T-helper 1 cell treated with Interleukin-12 subunit alpha and Interleukin-12 subunit beta and Interleukin-4 antibody, amounts not matched to agents 30 ng/mL and 1 ng/mL, for 36 hours (primary cell): ENCODE data around the gene MMP23B. TPM values are rescaled to one million over a fixed set of nuclear protein-coding genes. Genes with fewer than 3 reads are reported as not detected.
"Not testable (repeated sequence)": the region's sequence is repeated elsewhere in the genome, so short reads cannot be mapped to it uniquely, and the experiment has no call there.

Experiments used
- intact Hi-C: fragments of 100-400 bp; cut with micrococcal nuclease; formaldehyde crosslinking; loops from one replicate; pipeline ENCODE4 v1.15.1; 2024
- total RNA-seq: library from RNA; stranded (reverse); gene quantifications from 2 replicates; pipeline ENCODE4 v1.2.3, GENCODE V29; 2022

MMP23B gene
- 2.3 and 2.6 TPM in 2 replicates for total RNA-seq

- intact Hi-C loops = loop anchor here (2.0 kb wide), 2 partner anchors 17 to 57 kb away; partner anchors contain the start of genes MIB2 and SSU72
These were observed at the start of gene MMP23B for GRCh38 chr1:1631782-1632420. Gene MMP23B (plus strand): TSS chr1:1632173. CDS start chr1:1632219, 46 bp downstream.

- intact Hi-C loops = no loop called here
These were observed 49.2 kb upstream of the MMP23B start for GRCh38 chr1:1582585-1583346.

- intact Hi-C loops = no loop called here
These were observed 48.5 kb upstream of the MMP23B start for GRCh38 chr1:1583347-1584010.

DNA sequence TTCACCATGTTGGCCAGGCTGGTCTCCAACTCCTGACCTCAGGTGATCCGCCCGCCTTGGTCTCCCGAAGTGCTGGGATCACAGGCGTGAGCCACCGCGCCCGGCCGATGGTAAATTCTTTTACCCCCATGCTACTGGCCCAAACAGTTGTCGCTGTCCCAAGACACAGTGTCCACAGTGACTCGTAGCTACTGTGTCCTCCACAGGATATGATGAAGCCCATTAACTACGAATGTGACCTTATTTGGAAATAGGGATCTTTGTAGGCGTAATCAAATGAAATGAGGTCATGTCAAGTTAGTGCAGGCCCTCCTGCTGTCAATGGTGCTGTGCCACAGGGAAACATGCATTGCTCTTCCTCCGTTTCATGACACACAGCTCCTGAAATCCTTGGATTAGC is 40.5 kb upstream of the MMP23B start:
- intact Hi-C loops = no loop called here

DNA sequence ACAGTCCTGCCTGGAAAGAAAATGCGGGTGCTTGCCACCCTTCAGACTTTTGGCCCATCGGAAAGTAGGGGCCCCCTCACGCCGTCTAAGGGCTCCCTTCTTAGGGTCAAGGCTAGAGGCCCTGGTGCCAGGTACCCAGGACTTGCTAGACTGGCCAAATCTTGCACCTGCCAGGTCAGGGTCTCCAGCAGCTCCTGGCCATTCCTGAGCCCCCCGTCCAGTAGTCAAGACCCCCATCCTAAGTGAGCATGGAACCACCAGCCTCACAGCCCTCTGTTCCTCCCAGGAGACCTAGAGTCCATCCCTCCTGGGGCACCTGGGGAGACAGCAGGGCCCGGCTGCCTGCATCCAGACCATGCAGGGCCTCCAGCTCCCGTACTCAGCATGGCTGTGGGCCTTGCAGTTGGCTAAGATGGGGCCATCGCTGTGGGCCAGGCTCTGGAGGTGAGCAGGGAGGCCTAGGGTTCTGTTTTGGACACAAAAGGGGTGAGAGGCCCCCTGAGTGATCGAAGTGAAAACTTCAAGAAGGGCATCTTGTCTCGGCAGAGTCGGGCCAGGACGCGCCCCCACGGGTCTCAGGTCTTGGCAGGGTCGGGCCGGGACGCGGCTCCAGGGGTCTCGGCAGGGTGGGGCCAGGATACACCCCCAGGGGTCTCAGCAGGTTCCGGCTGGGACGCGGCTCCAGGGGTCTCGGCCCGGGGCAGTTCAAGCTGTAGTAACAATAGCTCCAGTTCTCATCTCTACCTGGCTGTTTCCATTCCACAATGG is 38.0 kb upstream of the MMP23B start:
- intact Hi-C loops = no loop called here

- intact Hi-C loops = no loop called here
These were observed 37.2 kb upstream of the MMP23B start for GRCh38 chr1:1594602-1595260.

- intact Hi-C loops = not testable (repeated sequence)
These were observed 36.6 kb upstream of the MMP23B start for GRCh38 chr1:1595341-1595740.

GRCh38 chr1:1596493-1597274 is 35.3 kb upstream of the MMP23B start:
- intact Hi-C loops = no loop called here

DNA sequence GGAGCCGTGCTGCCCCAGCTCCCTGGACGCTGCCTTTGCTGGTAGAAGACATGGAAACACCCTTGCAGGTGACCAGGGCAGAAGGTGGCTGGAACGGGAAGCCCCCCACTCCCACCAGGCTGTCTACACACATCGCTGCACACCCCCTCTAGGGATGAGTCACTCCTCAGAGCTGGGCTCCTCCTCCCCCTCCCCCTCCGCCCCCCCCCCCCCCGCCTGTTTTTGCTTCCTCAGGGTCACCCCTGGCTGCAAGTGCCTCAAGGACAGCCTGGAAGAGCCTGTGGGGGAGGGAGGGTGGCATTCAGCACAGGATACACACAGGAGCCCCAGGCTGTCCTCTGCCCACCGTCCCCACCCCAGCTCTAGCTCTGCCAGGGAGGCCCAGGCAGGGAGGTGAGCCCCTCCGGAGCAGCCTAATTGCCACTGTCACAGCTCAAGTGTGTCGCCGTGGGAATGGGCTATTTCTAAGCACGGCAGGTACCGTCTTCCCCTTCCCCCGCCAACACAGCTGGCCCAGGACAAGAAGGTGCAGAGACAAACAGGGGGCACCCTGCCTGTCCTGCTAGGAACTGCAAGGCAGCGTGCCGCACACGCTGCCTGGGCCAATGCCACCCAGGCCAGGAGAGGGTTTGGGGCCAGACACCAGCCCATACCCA is 34.6 kb upstream of the MMP23B start:
- intact Hi-C loops = no loop called here

DNA sequence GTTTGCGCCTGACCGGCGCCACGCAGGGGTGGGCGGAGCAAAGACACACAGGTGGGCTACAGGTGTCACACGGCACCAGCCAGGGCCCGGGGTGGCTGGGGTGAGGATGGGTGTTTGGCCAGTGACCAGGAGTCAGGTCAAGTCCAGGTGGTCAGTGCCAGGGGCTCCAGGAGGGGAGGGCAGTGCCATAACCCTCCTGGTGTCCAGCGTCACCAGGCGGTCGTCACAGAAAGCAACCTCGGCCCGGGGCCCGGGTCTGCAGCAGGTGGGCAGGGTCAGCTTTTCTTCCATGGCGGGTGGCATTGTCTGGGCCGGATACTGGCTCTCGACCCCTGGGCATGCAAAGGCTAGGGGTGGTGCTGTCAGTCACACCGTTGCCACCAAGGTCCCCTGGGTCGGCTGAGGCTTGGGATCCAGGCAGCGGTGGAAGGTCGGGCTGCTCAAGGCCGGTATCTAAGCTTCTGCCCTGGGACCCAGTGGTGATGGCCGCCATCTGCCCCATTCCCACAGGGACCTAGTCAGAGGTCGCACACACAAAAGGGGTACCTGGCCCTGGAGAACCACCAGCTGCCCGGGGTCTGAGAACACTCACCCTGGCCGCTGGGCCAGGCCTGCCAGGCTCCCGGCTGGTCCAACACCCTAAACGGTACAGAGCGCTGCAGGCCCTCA is 33.8 kb upstream of the MMP23B start:
- intact Hi-C loops = no loop called here

GRCh38 chr1:1598720-1599029 is 33.3 kb upstream of the MMP23B start:
- intact Hi-C loops = no loop called here

DNA sequence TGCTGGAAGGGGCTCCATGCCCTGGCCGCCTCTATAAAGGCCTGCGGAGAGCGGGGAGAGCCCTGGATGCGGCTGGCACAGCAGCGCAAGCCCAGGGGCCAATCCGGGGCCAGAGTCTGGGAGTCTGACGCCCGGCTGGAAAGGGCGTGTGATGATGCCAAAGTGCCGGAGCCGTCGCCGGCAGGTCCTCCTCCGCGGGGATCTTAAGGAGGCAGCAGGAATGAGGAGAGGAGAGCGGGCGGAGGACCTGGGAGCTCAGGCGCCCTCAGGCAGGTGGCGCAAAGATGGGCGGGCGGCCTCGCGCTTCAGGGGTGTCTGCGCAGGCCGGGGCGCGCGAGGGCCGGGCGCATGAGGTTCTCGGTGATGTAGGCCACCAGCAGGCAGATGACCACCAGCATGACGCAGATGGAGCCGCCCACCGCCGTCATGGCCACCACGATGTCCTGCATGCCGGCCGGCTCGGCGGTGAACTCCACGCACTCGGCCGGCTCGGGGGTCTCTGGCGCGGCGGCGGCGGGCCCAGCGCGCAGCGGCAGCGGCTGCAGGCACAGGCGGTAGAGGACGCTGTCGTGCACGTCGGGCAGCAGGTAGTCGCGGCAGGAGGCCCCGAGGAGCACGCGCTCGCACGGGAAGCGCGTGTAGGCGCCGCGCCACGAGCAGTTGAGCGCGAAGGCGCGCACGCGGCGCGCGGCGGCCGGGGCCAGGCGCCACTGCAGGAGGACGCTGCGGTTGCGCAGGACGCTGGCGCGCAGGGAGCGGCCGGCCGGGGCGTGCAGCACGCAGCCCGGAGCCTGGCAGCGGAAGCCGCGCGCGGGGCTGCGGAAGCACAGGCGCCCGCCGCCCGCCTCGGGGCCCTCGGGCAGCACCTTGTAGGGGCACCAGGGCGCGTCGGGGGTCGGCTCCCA is 32.7 kb upstream of the MMP23B start:
- intact Hi-C loops = no loop called here

- intact Hi-C loops = no loop called here
These were observed 31.8 kb upstream of the MMP23B start, which contains the start of gene FNDC10 for GRCh38 chr1:1599935-1600860. Gene FNDC10 (minus strand): TSS chr1:1600135. CDS start chr1:1600015, 120 bp downstream.

DNA sequence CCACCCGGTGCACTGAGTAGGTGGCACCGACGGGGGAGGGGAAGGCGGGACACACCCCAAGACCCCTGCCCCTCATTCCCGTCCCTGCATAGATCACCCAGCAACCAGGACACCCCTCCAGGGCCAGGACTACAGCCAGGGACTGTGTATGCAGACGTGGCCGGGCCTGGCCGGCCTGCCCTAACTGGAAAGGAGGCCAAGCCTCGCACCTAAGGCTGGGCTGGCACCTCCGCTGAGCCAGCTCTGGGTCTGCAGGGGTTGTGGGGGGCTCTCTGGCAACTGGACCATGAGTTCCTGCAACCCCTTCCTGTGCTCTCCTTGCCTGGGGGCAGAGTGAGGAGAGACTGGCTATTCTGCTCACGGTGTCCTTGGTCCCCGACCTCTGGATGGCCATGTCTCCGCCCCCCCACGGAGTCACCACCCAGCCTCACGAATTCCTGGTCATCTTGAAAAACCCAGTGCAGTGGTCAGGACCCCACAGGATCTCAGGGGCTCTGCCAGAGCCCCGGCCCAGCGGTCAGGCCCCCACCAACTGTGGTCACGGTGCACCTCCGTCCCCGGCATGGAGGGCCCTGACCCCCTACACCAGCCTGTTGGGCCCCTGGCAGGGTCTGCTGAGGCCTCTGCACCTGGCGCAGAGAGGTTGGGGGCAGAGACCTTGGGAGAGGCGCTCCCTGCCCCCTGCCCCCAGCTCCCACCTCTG is 31.0 kb upstream of the MMP23B start:
- intact Hi-C loops = no loop called here

DNA sequence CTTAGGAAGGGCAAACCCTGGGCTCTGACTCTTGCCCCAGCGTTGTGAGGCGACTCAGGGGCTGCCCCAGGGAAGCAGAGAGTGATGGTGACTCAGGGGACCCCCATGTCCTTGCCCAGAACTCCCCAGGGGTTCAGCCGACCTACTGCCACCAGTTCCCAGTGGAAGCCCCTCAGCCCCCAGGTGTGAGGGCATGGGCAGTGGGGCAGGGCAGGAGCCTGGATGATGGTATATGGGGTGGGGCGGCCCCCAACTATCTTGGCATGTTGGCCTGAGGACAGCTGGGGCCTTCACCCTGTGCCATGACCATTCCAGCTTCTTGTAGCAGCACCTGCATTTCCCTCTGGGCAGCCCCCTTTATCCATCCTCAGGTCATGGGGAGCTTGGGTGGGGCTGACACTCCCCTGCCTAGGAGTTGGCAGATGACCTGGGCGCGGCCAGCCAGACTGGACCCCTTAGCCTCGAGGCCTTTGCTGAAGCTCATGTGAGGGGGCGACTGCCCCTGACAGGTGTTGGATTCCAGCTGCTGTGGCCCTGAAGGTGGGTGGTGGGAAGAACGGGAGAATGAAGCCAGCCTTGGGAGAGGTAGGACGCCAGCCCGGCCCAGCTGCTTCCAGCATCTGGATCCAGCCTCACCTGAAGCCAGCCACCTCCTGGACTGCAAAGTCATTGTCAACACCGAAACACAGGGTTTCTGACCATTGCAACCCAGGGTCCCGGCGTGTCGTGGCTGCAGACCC is 30.2 kb upstream of the MMP23B start:
- intact Hi-C loops = no loop called here
